GM21526 (cell line): ENCODE data around the gene ADD3.

Experiments used
- ATAC-seq: cut with Tn5 transposase; IDR thresholded peaks from one replicate; pipeline ENCODE4 v1.9.1; 2021; ENCODE audit warnings: moderate library complexity; ENCODE audit not compliant: unreplicated experiment, low FRiP score

Gene ADD3

DNA sequence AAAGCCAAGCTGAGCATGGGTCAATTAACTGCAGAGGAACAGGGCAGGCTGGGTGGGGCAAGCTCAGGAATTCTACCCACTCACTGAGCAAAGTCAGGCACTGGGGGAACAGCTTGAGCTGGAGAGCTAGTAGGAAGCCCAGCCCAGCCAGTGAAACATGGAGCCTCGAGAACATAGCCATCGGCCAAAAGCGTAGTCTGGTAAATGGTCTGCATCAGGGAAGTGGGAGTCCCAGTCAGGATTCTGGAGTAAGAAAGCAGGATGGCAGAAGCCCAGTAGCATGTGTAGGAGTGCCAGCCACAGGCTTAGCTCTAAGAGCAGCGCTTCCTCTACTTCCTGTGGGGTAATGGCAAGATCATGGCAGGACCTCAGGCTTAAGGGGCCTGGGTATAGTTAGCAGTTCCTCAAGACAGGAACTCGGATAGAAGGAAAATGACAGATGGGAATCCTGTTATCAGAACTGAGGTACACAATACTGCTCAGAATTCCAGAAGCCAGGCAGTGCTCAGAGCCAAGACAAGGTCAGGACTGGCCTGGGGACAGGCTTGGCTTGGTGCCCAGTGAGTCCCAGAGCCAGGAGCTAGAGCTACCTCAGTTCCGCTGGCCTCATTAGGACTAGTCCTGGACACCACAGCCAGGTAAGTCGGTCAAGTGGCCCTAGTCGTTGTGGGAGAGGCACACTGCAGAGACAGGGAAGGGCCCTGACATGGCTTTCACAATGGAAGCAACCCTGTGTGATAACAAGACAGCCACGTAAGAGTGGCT lies 134.3 kb downstream of the ADD3 start:
- no peak for ATAC-seq

DNA sequence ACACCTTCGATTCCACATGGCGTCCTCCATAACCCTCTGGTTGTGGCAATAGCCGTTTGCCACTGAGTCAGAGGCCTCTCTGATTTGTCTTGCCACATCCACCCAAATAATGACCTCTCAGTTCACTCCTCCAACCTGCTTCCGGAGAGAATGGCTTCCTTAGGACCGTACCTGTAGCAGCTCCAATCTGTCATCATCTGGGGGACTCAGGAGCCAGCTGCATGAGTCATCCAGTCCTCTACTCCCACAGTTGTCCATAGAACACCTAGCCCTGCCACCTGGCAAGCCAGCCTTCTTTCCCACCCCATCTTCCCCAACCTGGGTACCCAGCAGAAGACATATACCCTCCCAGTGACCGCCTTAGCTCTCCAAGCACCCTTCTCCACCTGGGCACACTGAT lies 135.2 kb downstream of the ADD3 start:
- no peak for ATAC-seq

DNA sequence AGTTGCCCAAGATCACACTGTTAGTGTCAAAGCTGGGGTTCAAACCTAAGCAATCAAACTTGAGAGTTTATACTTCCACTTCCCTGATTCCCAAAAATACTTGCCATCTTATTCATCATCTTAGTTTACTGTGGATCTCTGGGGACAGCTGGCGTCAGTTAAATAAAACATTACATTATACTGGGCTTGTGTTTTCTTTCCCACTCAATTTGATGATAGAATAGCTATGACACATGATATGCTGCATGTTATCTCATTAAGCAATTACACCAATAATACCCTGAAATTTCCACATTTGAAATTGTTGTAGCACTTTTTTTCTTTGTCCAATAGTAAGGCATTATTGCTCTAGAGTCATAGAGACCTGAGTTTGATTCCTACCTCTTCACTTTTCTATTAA lies 136.7 kb downstream of the ADD3 start:
- ATAC-seq: no peak

DNA sequence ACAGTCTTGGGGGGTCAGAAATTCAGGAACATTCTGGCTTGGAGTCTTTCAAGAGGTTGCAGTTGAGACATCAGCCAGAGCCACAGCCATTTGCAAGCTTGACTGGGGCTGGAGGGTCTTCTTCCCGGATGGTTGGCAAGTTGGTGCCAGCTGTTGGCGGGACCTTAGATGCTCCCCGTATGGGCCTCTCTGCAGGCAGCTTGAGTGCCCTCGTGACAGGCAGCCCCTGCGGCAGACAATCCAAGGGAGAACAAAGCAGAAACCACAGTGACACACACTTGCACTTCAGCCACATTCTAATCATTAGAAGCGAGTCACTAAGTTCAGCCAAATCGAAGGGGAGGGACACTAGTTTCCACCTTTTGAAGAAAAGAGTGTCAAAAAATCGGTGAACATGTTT lies 140.2 kb downstream of the ADD3 start:
- ATAC-seq: no peak

DNA sequence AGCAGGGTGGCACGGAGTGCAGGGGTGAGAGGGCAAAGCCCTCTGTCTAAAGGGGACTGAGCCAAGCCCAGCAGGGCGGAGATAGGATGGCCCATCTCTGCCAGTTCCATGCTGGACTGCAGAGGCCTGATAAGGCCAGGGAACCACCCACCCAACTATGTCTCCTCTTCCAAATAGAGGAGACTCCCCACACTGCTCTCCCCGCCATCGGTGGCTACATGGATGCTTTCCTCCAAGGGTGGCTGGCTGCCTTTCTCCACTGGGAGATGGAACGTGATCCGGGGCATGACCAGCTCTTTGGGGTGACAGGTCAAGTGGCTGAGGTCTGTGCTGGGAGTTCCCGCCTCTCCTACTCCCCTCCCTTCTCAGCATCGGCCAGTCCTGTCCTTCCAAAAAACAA lies 141.5 kb downstream of the ADD3 start:
- no peak for ATAC-seq

DNA sequence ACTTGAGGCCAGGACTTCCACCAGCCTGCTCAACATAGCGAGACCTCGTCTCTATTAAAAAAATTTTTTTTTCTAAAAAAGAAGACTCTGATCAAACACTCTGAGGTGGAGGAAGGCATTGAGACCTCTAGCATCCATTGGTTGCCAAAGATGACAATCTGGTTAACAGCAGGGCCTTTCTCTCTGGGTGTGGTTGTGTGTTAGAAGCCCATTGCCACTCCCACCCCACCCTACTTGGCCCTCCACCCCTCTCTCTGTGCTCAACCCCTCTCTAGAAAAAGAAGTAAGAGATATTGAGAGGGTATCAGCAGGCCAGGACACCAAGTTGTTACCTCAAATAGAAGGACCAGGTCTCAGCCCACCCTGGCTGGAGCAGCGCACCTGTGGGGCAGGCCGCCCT lies 142.3 kb downstream of the ADD3 start:
- ATAC-seq: no peak

DNA sequence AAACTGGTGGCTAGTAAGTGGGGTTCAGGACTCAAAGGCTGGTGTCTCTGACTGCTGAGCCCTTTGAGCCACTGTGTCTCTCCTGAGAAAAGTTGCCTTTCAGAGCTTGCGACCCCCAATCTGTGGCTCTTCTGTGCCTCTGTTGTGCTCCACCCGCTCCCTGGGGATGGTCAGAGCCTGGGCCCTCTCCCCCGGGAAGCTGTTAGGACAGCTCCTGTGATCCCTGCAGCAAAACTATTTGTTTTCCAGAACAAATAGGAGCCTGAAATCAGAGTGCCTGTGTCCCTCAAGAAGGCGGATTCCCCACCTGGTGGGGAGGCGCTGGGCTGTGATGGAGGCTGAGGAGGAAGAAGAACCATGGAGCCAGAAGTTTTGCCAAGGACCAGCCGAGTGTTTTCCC lies 143.2 kb downstream of the ADD3 start:
- ATAC-seq: no peak

DNA sequence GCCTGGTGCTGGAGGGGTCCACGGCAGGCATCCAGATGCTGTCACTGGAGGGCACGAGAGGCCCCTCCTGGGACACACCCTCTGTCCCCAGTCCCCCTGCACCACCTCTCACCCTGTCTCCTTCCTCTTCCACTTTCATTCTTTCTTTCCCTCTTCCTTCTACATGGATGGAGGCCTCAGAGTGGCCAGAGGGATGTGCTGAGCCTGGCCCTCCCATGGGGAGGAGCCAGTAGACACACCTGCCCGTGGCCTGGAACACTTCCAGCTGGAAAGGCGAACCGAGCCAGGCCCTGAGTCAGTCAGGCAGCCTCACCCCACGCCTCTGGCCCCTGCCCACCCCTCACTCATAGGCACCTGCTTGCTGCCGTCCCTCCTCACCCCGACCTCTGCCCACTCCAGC lies 143.7 kb downstream of the ADD3 start:
- ATAC-seq: no peak

DNA sequence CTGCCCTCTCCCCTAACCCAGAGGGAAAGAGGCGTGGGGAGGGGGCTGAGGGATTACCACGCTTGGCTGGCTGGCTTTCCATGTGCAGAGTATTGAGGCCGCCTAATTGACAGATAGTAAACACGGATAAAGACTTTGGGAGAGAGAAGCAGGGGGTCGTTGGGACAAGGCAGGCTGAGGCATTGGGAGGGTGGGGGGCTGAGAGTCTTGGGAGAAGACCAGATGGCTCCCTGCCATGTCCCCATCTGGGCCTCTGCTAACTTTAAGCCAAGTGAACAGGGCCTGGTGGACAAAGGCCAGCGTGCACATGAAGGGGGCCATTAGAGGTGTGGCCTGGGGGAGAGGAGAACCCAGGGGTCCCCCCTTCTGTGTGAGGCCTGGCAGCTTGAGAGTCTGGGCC lies 144.2 kb downstream of the ADD3 start:
- no peak for ATAC-seq

DNA sequence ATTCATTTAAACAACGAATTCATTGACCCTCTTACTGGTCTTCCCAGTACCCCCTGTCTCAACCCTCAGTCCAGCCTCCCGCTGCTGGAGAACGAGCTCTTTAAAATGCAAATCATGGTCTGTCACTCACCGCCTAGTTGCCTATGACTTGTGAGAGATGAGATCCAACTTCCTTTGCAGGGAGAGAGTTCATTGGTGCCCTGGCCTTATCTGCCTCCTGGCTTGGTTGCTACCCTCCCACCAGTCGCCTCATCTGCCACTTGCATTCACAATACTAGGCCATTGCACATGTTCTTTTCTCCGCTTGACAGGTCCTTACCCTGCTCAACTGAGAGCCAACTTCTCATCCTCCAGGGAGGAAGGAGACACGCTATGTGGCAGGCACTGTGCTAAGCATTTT lies 145.6 kb downstream of the ADD3 start:
- ATAC-seq: no peak

DNA sequence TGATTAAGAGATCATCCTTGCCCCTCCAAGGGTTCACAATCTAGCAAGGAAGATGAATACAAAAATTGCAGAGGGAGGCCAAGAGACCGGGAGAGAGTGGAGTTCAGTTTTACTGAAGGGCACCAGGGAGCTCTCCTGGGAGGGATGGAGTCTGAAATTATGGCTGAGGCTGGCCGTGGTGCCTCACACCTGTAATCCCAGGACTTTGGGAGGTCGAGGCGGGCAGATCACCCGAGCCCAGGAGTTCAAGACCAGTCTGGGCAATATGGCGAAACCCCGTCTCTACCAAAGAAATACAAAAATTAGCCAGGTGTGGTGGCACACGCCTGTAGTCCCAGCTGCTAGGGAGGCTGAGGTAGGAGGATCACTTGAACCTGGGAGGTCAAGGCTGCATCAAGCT lies 148.3 kb downstream of the ADD3 start:
- ATAC-seq: no peak

DNA sequence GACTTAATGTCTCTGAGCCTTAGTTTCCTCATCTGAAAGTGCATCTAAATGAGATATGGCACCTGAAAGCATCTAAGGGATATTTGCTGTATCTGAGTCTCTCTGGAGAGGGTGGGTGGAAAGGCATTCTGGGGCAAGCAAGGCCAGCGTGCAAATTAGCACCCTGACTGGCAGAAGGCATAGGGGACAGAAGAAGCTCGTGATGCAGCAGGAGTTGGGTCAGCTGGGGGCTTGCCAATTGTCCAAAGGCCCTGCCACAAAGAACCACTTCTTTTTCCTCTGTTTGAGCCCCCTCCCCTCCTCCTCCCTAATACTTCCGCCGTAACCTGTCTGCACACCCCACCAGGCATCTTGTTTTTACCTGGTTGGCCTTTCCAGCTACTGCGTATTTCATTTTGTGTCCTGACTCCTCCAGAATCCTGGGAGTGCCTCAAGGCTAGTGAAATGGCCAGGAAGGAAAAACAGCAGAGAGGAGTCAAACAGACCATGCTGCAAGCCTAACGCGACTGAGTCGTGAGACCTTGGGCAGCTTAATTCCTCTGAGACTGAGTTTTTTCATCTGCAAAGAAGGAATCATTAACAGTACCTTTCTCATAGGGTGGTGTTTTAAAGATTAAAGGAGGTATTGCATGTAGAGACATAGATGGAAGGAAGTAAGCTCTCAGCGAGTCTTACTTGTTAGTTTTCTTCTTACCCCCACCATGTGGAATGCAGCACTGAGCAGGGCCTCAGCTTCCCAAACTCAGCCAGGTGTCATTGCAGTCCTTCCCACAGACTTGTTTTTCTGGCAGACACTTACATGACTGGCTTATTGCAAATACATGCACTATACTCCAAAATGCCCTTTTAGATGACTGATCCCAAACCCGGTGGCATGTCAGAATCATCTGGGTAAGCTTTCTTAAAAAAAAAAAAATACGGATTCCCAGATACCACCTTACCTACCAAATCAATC lies 150.5 kb downstream of the ADD3 start:
- ATAC-seq: no peak

DNA sequence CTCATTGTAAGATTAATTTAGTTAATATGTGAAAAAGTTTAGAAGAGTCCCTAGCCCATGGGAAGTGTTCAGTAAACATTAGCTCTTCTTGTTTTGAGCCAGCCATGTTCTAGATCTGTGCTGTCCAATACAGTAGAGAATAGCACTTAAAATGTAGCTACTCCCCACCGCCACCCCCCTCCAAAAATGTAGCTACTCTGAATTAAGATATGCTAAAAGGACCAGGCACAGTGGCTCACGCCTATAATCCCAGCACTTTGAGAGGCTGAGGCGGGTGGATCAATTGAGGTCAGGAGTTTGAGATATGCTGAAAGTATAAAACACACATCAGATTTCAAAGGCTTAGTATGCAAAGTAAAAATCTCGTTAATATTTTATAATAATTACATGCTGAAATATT lies 152.3 kb downstream of the ADD3 start:
- no peak for ATAC-seq

DNA sequence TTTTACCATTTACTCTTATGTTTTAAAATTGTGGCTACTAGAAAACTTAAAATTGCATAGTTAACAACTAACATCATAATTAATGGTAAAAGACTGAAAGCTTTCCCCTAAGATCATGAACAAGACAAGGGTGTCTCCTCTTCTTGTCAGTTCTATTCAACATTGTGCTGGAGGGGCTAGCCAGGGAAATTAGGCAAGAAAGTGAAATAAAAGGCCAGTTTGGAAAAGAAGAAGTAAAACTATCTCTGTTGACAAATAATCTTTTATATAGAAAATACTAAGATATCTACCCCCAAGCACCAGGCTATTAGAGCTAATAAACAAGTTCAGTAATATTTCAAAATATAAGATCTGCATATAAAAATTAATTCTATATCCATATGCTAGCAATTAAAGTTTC lies 152.7 kb downstream of the ADD3 start:
- ATAC-seq: no peak

DNA sequence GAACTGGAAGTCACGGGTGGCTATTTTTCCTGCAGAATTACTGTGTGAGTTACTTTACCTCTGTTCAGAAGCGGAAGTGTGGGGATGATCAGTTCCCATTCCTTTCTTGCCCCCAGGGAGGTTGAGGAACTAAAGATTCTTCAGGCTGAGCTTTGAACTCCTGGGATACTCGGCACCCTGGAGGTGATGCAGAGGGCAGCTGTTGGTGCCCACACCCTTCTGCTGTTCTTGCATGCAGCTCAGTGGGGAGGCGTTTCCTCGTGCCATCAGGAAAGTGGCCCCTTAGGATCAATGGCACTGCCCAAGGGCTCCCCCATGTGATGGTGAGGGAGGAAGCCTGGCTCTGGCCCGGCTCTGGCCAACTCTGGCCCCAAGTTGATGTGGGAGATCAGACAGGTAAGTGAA lies 155.0 kb downstream of the ADD3 start:
- ATAC-seq: no peak

DNA sequence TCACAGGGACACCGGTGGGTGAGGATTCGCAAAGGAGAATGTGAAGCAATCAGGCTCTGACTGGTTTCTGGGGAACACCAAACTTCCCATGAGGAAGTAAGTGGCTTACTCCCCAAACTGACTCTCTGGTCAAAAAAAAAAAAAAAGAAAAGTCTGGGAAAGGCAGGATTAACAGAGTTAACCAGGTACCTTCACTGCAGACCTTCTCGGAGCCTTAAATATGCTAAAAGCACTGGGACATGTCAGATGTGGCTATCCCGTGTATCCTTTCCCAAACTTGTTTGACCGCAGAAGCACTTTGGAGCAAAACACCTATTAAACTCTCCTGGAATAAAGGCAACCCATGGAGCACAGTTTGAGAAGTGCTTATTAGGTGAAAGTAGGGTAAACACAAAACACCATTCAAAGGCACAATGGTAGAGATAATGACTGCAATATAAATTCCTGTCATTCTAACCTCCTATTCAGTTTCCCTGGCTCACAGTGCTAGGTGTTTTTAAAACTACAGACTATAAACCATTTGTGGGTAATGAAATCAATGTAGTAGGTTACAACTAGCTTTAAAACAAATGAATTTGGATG lies 155.5 kb downstream of the ADD3 start:
- ATAC-seq: no peak

DNA sequence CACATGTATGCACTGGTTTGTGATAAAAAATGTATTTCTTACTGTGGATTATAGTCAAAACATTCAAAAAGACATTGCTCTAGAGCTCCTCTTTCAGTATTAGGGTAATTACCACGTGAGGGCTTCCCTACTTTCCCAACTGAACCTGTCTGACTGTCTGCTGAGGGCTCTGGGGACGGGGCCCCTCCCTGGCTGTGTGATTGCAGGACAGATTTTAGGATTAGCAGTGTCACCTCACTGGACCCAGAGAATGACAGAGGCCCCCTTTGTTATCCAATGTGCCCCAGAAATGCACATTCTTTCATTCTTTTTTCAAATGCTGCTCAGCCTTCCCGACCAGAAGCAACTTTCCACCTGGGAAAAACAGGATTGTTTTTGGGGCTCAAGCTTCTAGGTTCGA lies 156.1 kb downstream of the ADD3 start:
- no peak for ATAC-seq

DNA sequence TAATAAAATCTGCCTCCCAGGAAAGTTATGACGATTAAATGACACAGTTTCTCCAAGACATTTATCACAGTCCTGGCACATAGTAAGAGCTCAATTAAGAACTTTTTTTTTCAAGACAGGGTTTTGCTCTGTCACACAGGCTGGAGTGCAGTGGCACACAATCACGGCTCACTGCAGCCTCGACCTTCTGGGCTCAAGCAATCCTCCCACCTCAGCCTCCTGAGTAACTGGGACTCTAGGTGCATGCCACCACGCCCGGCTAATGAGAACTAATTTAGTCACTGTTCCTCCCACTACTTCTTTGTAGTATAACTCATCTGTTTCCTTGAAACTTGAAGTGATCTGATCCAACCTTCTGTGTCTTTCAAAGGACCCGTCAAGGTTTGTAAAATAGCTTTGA lies 157.5 kb downstream of the ADD3 start:
- ATAC-seq: no peak

DNA sequence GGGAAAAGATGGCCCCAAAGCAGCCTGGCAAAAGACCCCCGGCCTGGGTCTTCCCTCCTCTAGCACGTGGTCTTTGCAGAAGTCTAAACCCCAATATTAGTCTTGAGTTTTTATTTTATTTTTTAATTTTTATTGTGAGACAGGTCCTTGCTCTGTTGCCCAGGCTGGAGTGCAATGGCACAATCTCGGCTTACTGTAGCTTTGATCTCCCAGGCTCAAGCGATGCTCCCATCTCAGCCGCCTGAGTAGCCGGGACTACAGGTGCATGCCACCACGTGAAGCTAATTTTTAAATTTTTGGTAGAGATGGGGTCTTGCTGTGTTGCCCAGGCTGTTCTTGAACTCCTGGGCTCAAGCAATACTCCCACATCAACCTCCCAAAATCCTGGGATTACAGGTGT lies 159.4 kb downstream of the ADD3 start:
- ATAC-seq: no peak

DNA sequence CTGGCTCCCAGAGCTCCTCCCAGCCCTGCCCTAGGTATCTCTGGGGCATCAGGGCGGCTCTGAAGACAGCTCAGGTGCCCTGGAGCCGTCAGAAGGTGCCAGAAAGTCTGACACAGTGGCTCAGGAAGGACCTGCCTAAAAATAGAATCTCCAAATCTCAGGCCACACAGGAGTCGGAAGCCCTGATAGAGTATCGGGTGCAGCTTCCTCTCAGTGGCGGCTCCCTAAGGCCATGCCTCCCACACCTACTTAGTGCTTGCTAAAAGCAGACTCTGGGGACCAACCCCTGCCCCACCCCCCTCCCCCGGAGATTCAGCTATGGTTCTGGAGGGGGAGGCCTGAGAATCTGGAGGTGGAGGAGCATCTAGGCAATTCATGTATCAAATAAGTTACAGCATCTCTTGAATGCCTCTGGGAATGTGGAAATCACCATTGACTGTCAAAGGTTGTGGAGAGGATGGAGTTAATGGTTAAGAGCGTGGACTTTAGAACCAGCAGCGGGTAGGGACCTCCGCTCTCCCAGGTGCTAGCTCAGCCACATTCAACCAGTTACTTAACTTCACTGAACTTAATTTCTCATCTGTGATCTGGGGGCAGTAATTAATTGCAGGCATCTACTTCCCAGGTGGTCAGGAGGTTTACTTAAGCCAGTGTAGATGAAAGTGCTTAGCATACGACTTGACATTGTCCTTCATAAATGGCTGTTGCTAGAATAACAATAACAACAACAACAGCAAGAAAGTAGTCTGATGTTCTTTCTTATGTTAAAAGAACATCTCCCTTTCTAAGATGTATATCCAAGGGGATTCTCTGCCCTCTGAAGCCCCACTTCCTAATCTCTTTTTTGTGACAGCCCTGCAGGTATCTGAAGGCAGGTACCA lies 161.1 kb downstream of the ADD3 start:
- no peak for ATAC-seq

DNA sequence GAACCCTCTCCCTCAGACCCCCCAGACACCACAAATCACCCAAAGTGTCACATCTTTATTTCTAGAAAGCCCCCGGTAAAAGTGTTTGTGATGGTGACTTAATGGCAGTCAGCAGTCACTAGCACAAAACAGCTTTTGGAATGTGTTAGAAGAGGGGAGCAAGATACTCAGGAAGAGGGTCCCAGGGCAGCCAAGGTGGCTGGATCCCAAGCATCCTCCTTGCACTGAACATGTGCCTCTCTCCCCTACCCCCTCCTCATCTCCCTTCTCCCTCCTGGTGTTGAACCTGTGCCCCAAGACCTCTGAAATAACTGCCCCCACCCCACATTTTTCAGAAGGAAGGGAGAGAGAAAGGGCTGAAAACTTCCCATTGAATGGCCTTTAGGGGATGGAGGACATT lies 161.8 kb downstream of the ADD3 start:
- ATAC-seq: no peak
